KMS-11 (cell line): Measurements from ENCODE around the gene PAN2.

Source experiments
- H2AFZ ChIP-seq: fragments of 200-600 bp; sonication (generic); 2 replicates; pipeline ENCODE4 v1.6.1; 2016; ENCODE audit warnings: antibody characterized with exemption, mixed run types, low read depth
- H3K27ac ChIP-seq: fragments of 200-600 bp; sonication (generic); 2 replicates; pipeline ENCODE4 v1.6.1; 2016; ENCODE audit warnings: mild to moderate bottlenecking, mixed run types
- H3K27me3 ChIP-seq: fragments of 200-600 bp; sonication (generic); 2 replicates; pipeline ENCODE4 v1.6.1; 2017; ENCODE audit warnings: mild to moderate bottlenecking, low read depth, mixed run types, moderate library complexity; ENCODE audit not compliant: insufficient read depth
- H3K36me3 ChIP-seq: fragments of 200-600 bp; sonication (generic); 2 replicates; pipeline ENCODE4 v1.6.1; 2017; ENCODE audit warnings: mild to moderate bottlenecking, mixed run types; ENCODE audit not compliant: insufficient read depth
- H3K4me1 ChIP-seq: fragments of 200-600 bp; sonication (generic); 2 replicates; pipeline ENCODE4 v1.6.1; 2016; ENCODE audit warnings: mild to moderate bottlenecking, low read depth, mixed run types; ENCODE audit not compliant: poor library complexity, severe bottlenecking
- H3K4me2 ChIP-seq: fragments of 200-600 bp; sonication (generic); 2 replicates; pipeline ENCODE4 v1.7.0; 2016; ENCODE audit warnings: mild to moderate bottlenecking, mixed run types
- H3K4me3 ChIP-seq: fragments of 200-600 bp; sonication (generic); IDR thresholded peaks from 2 replicates; pipeline ENCODE4 v1.6.1; 2017; ENCODE audit warnings: low read depth, low read length, mixed read lengths; ENCODE audit not compliant: insufficient read depth
- H3K79me2 ChIP-seq: fragments of 200-600 bp; sonication (generic); 2 replicates; pipeline ENCODE4 v1.6.1; 2016; ENCODE audit warnings: low read depth, mixed run types; ENCODE audit not compliant: insufficient read depth
- H3K9ac ChIP-seq: fragments of 200-600 bp; sonication (generic); 2 replicates; pipeline ENCODE4 v1.6.1; 2016; ENCODE audit warnings: mild to moderate bottlenecking, mixed run types
- H4K20me1 ChIP-seq: fragments of 200-600 bp; sonication (generic); 2 replicates; pipeline ENCODE4 v1.6.1; 2016; ENCODE audit warnings: mild to moderate bottlenecking, mixed run types; ENCODE audit not compliant: insufficient read depth
- CTCF ChIP-seq: fragments of 200-600 bp; sonication (generic); conservative IDR thresholded peaks from 2 replicates; pipeline ENCODE4 v1.6.1; 2017; ENCODE audit warnings: low read depth, mild to moderate bottlenecking, antibody characterized with exemption, low read length, moderate library complexity, mixed read lengths

PAN2 gene

GRCh38 chr12:56266693-56267442 is 66.9 kb downstream of the PAN2 start, which contains the start of gene COQ10A:
COQ10A (plus strand) TSS chr12:56266942; CDS start chr12:56267119, 177 bp downstream.
- Histone ChIP-seq H3K27ac (peak within 1 kb of the TSS; percentile 59), H3K9ac (peak within 1 kb of the TSS; percentile 62), H2AFZ (peak within 1 kb of the TSS; percentile 90), H4K20me1 (no peaks in the 10 kb centered on the region), H3K4me1 (peaks cover 16% of the 10 kb centered on the region), H3K4me2 (peak within 1 kb of the TSS; percentile 58), H3K36me3 (no peaks in the 10 kb centered on the region), H3K27me3 (no peaks in the 10 kb centered on the region), H3K4me3 (peak within 1 kb of the TSS; percentile 69), H3K79me2 (no peaks in the 10 kb centered on the region)
- peak; percentile 96 for TF ChIP-seq CTCF
